Limb (tissue), 2 donors: ENCODE measurements around the gene SEPTIN14.
"Not testable (repeated sequence)": the region's sequence is repeated elsewhere in the genome, so short reads cannot be mapped to it uniquely, and the experiment has no call there.

Source experiments
- DNase-seq, 2 donors: peaks; one replicate each; pipeline ENCODE4 v3.0.0-alpha.2; 2016; ENCODE audit errors: extremely low spot score in 2 of 2

The SEPTIN14 gene

GRCh38 chr7:55862652-55863051 lies at the start of gene SEPTIN14:
Gene SEPTIN14 (minus strand): TSS chr7:55862752. CDS start chr7:55861996, 756 bp downstream.
- DNase-seq: not testable (repeated sequence)

DNA sequence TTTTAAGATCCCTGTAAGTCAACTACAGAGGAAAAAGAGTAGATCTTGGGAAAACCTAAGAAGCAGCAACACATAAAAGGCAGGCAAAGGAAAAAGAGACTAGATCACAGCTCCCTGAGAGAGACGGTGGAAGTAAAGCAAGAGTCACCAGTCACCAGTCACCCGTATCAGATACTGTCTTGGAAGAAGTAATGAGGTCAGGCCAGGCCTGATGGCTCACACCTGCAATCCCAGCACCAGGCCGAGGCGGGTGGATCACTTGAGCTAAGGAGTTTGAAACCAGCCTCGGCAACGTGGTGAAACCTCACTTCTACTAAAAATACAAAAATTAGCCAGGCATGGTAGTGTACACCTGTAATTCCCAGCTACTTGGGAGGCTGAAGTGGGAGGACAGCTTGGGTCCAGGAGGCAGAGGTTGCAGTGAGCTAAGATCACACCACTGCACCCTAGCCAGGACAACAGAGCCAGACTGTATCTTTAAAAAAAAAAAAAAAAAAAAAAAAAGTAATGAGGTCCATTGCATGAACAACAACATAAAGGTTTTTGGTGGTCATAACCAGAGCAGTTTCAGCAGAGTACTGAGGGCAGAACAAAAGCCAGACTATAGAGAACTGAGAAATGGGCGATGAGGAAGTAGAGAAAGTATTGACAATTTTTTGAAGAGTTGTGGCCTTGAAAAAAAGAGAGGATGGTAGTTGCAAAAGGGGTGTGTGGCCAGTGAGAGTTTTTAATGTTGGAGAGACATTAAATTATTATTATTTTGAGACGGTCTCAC lies 41.6 kb upstream of the SEPTIN14 start:
- DNase-seq: no peak

DNA sequence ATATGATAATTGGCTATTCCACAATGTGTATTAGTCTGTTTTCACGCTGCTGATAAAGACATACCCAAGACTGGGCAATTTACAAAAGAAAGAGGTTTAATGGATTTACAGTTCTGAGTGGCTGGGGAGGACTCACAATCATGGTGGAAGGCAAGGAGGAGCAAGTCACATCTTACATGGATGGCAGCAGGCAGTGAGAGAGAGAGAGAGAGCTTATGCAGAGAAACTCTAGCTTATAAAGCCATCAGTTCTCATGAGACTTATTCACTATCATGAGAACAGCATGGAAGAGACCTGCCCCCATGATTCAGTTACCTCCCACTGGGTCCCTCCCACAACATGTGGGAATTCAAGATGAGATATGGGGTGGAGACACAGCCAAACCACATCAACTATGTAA lies 38.5 kb upstream of the SEPTIN14 start:
- not testable (repeated sequence) for DNase-seq

GRCh38 chr7:55898287-55898686 lies 35.7 kb upstream of the SEPTIN14 start:
- DNase-seq: no peak

GRCh38 chr7:55895021-55895420 lies 32.5 kb upstream of the SEPTIN14 start:
- DNase-seq: no peak

DNA sequence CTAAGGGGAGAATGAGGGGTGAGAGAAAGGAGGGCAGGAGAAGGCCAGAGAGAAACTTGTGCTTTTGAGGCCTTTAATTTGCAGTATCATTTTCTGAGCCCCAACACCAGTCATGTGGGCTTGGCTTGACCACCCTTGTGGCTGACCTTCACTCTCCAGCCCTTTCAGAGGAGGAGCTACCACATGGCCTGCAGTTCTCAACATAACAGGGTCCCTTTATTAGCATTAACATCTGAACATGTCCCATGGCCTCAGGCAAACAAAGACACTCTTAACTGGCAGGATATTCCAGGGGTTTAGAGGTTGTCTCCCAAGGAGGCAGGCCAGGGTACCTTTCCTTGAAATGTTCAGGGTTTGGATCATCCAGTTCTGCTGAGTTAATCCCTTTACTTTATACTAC lies 31.4 kb upstream of the SEPTIN14 start:
- no peak for DNase-seq

GRCh38 chr7:55888378-55888777 lies 25.8 kb upstream of the SEPTIN14 start:
- peak in 1 of 2 donors; percentile 32 for DNase-seq

- peak in 1 of 2 donors; percentile 16 for DNase-seq
These were observed 25.3 kb upstream of the SEPTIN14 start for GRCh38 chr7:55887821-55888247.

- no peak for DNase-seq
These were observed 21.8 kb upstream of the SEPTIN14 start for GRCh38 chr7:55884321-55884720.

GRCh38 chr7:55878691-55879090 lies 16.1 kb upstream of the SEPTIN14 start:
- no peak for DNase-seq

DNA sequence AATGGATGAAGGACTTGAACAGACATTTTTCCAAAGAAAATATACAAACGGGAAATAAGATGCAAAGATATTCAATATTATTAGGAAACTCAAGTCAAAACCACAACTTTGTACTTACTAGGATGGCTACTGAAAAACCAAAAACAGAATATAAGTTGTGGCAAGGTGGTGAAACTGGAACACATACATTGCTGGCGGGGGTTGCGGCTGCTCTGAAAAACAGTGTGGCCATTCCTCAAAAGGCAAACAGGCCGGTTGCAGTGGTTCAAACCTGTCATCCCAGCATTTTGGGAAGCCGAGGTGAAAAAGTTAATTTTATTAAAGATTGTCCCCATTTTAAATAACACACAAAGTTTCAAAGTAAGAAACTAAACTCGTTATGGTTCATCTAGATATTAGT lies 14.8 kb upstream of the SEPTIN14 start:
- DNase-seq: no peak

DNA sequence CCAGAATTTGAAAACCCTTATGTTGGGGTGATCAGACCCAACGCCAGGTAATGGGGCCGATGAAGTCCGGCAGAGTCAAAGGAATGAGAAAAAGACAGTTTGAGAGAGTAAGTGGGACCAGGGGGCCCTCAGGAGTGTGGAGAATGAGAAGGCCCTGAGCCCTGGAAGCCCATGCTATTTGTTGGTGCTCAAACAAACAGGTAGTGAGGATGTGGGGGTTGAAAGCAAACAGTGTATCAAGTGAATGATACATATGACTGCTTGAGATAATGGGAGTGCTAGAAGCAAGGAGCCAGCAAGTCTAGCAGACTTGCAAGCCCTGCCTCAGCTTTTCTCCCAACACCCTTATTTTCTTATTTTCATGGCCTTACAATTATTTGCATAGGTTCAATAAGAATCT lies 11.2 kb upstream of the SEPTIN14 start:
- DNase-seq: no peak

- DNase-seq: no peak
These were observed 9.5 kb upstream of the SEPTIN14 start for GRCh38 chr7:55871932-55872485.

DNA sequence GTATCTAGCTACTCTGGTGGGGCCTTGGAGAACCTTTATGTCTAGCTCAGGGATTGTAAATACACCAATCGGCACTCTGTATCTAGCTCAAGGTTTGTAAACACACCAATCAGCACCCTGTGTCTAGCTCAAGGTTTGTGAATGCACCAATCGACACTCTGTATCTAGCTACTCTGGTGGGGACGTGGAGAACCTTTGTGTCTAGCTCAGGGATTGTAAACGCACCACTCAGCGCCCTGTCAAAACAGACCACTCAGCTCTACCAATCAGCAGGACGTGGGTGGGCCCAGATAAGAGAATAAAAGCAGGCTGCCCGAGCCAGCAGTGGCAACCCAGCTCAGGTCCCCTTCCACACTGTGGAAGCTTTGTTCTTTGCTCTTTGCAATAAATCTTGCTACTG lies 6.4 kb upstream of the SEPTIN14 start:
- not testable (repeated sequence) for DNase-seq

DNA sequence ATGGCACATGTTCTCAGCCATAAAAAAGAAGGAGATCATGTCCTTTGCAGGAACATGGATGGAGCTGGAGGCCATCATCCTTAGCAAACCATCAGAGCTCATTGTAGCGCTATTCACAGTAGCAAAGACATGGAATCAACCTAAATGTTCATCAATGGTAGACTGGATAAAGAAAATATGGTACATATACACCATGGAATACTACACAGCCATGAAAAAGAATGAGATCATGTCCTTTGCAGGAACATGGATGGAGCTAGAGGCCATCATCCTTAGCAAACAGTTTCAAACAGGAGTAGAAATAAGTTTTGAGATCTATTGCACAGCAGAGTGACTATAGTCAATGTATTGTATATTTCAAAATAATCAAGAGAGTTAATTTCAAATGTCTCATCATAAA lies 17.4 kb downstream of the SEPTIN14 start:
- DNase-seq: not testable (repeated sequence)

DNA sequence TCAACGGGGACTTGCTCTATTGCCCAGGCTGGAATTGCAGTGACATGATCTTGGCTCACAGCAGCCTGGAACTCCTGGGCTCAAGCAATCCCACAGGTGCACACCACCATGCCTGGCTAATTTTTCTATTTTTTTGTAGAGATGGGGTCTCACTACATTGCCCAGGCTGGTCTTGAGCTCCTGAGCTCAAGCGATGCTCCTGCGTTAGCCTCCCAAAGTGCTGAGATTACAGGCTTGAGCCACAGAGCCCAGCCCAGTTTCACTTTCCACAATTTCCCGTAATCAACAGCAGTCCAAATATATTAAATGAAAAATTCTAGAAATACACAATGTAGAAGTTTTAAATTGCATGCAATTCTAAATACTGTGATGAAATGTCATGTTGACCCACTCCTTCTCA lies 24.0 kb downstream of the SEPTIN14 start:
- no peak for DNase-seq

GRCh38 chr7:55827577-55827976 lies 35.0 kb downstream of the SEPTIN14 start:
- no peak for DNase-seq

- no peak for DNase-seq
These were observed 43.9 kb downstream of the SEPTIN14 start for GRCh38 chr7:55818686-55819085.

DNA sequence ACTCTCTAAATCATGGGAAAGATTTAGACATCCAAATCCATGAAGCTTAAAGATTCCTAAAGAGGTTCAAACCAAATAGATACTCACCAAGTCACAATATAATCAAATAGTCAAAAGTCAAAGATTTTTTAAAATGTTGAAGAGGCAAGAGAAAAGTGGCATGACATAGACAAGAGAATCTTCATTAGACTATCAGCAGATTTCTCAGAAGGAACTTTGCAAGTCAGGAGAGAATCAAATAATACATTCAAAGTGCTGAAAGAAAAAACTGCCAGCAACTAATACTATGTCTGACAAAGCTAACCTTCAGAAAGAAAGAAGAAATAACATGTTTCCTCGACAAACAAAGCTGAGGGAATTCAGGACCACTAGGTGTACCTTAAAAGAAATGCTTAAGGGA lies 65.3 kb downstream of the SEPTIN14 start:
- not testable (repeated sequence) for DNase-seq

DNA sequence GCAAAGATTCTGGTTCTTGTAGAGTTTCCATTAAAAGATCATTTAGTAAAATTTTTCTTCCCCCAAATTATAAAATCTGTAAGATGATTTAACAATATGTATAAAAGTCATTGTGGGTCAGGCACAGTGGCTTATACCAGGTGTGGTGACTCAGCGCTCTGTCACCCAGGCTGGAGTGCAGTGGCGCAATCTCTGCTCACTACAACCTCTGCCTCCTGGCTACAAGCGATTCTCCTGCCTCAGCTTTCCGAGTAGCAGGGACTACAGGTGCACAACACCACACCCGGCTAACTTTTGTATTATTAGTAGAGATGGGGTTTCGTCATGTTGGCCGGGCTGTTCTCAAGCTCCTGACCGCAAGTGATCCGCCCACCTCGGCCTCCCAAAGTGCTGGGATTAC lies 68.0 kb downstream of the SEPTIN14 start:
- no peak for DNase-seq

- no peak for DNase-seq
These were observed 70.5 kb downstream of the SEPTIN14 start for GRCh38 chr7:55792048-55792447.

DNA sequence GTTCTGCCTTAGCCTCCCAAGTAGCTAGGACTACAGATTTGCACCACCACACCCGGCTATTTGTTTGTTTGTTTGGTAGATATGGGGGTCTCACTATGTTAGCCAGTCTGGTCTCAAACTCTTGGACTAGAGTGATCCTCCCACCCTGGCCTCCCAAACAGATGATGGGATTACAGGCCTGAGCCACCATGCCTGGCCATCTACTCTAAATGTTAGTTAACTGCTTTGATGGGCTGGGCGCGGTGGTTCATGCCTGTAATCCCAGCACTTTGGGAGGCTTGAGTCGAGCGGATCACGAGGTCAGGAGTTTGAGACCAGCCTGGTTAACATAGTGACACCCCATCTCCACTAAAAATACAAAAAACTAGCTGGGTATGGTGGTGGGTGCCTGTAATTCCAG lies 74.8 kb downstream of the SEPTIN14 start:
- no peak for DNase-seq

DNA sequence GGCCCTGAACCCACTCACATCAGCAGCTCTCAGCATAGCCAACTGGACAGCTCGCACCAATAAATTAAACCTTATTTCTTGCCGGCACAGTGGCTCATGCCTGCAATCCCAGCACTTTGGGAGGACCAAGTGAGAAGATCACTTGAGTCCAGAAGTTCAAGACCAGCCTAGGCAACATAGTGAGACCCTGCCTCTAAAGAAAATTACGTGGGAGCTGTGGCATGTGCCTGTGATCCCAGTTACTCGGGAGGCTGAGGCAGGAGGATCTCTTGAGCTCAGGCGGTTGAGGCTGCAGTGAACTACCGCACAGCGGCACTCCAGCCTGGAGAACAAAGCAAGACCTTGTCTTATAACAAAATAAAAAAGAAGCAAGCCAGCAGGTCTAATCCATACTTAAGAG lies 75.7 kb downstream of the SEPTIN14 start:
- DNase-seq: no peak
